Liver (tissue), 2 donors: ENCODE data around the gene RAB35.

Experiments used
- YY1 ChIP-seq: IDR thresholded peaks from 2 replicates; pipeline ENCODE4 v1.6.1; 2016; ENCODE audit warnings: antibody characterized with exemption, mild to moderate bottlenecking
- TF ChIP-seq, protein P1 (sequence below): fragments of 150-350 bp; IDR thresholded peaks from 2 replicates; pipeline ENCODE4 v1.5.1; 2017; ENCODE audit warnings: improper control_type of control experiment, low read depth, low read length; ENCODE audit not compliant: missing input control
- donor health status: healthy.

DNA sequence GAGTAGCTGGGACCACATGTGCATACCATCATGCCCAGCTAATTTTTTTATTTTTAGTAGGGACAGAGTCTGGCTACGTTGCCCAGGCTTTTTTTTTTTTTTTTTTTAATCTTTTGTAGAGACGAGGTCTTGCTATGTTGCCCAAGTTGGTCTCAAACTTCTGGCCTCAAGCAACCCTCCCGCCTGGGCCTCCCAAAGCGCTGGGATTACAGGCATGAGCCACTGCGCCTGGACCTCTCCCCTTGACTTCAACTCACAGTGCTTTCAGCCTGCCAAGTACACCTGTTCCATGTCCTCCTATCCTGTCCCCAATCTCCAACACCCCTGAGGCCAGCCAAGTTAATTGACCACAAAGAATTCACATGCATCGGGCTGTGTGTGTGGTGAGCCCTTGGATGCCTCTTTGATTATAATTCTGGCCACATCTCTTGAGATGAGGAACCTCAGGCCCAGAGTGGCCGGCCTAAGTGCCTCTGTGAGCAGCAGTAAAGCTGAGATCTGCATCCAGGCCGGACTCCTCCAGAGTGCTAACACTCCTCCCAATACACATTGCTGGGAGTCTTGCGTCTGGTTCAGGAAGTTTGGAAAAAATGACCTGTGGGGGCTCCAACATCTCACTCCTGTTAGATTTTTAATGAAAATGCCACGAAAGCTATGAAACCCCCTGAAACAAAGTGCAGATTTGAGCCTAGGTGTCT lies 6.8 kb downstream of the RAB35 start:
- TF ChIP-seq, protein P1, sequence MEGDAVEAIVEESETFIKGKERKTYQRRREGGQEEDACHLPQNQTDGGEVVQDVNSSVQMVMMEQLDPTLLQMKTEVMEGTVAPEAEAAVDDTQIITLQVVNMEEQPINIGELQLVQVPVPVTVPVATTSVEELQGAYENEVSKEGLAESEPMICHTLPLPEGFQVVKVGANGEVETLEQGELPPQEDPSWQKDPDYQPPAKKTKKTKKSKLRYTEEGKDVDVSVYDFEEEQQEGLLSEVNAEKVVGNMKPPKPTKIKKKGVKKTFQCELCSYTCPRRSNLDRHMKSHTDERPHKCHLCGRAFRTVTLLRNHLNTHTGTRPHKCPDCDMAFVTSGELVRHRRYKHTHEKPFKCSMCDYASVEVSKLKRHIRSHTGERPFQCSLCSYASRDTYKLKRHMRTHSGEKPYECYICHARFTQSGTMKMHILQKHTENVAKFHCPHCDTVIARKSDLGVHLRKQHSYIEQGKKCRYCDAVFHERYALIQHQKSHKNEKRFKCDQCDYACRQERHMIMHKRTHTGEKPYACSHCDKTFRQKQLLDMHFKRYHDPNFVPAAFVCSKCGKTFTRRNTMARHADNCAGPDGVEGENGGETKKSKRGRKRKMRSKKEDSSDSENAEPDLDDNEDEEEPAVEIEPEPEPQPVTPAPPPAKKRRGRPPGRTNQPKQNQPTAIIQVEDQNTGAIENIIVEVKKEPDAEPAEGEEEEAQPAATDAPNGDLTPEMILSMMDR: no peak
- no peak for TF ChIP-seq YY1
